GM18907 (cell line): ENCODE data around the gene SYNJ2BP.

Experiments
- ATAC-seq: cut with Tn5 transposase; IDR thresholded peaks from one replicate; pipeline ENCODE4 v1.9.1; 2021; ENCODE audit warnings: mild to moderate bottlenecking, moderate library complexity; ENCODE audit not compliant: unreplicated experiment

SYNJ2BP gene

DNA sequence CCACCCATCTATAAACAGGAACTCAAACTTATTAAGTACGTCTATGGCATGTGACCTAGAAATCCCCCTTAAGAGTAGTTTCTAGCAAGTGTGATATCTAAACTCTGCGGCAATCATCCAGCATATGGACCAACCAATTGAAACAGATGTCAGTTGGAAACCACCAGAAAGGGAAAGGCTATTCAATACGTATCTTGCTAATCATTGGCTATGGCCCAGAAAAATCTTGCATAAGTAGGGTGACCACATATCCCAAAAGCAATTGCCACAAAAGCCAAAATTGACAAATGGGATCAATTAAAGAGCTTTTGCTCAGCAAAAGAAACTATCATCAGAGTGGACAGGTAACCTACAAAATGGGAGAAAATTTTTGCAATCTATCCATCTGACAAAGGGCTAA is 24.2 kb downstream of the SYNJ2BP start:
- no peak for ATAC-seq

DNA sequence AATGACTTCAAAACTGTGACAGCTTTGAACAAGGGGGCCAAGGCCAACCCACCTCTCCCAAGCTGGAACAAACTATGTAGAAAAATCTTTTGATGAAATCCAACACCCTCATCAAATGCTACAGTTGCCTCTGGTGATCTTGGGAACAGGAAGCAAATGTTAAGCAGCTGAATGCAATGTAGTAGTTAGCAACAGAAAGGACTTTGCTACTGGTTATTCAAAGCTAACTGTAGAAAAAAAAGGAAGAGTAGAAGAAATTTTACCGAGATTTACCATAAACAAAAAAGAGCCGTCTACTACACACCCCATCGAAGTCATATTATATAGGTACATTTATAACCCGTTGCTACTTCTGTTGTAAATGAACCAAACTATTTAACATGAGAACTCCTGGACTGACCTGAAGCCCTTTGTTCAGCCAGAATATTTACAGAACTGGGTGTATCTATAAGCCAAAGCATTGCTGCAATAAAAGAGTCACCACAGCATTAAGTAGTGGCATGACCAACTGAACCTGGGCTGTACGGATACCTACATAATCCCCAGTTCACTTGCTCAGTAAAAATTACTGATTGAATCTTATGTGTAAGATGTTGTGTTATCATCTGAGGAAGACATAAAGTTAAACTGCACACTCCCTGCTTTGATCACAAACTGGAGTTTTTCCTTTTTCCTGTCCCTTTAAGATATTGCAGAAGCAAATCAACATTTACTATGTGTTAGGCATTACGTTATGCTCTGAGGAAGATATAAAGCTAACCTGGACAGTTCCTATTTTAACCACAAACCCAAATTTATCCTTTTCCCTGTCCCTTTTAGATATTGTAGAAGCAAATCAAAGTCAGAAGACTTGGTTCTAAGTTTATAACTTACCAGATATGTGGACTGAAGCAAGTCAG is 25.1 kb downstream of the SYNJ2BP start:
- no peak for ATAC-seq

DNA sequence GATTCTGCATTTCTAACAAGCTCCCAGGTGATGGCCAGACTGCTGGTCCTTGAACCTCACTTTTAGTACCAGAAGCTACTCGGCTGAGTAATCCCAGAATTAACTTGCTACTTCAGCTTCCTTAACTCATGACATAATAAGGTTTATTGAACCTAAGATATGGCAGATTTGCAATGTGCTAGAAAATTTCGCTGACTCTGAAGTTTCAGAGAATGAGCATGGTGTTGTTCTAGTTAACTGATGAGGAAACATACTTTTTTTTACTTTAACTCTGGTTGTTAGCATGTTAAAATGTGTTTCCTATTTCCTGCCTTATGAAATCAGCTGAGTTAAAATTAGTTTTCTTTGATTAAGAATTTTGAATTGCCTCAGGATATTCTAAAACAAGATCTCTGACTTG is 34.4 kb downstream of the SYNJ2BP start:
- ATAC-seq: no peak

DNA sequence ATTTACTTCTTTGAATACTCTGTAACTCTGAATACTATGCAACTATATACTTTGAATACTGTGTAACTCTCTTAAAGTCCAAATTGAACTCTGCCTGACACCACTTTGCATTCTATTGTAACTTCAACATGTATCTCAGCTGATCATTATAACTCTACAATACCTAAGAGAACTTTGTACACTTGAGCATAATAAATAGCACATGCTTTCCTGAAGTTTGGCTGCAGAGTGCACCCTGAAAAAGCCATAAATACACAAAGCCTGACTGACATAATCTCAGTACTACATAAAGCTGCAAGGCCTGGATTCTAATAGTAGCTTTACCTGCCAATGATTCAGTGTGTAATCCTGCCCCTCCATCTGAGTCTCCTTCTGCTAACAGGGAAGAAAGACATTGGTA is 36.1 kb downstream of the SYNJ2BP start:
- ATAC-seq: no peak

DNA sequence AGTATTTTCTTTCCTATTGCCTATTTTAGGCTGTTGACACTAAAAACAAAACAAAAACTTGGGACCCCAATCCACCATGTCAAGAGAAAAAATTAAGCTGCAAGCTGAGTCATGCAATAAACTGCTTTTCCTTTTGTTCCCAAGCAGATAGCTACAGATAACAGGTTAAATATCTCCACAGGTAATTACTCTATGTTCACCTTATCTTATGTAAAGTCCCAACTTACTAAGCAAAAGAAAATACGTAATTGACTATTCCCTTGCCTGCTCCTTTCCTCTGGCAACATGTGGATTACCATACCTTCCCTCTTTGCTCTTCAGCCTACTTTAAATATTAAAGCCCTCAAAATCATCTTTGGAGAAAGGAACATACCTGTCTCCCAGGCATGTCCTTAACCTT is 38.2 kb downstream of the SYNJ2BP start:
- ATAC-seq: no peak
